Stimulated activated CD4-positive, alpha-beta T cell treated with anti-CD3 and anti-CD28 coated beads, Interleukin-4, amount 100 ng/mL, for 1 hour (primary cell): ENCODE measurements around the gene SLC25A22.

Experiments
- DNase-seq: peaks from one replicate; pipeline ENCODE4 v3.0.0-alpha.2; 2020

The SLC25A22 gene

DNA sequence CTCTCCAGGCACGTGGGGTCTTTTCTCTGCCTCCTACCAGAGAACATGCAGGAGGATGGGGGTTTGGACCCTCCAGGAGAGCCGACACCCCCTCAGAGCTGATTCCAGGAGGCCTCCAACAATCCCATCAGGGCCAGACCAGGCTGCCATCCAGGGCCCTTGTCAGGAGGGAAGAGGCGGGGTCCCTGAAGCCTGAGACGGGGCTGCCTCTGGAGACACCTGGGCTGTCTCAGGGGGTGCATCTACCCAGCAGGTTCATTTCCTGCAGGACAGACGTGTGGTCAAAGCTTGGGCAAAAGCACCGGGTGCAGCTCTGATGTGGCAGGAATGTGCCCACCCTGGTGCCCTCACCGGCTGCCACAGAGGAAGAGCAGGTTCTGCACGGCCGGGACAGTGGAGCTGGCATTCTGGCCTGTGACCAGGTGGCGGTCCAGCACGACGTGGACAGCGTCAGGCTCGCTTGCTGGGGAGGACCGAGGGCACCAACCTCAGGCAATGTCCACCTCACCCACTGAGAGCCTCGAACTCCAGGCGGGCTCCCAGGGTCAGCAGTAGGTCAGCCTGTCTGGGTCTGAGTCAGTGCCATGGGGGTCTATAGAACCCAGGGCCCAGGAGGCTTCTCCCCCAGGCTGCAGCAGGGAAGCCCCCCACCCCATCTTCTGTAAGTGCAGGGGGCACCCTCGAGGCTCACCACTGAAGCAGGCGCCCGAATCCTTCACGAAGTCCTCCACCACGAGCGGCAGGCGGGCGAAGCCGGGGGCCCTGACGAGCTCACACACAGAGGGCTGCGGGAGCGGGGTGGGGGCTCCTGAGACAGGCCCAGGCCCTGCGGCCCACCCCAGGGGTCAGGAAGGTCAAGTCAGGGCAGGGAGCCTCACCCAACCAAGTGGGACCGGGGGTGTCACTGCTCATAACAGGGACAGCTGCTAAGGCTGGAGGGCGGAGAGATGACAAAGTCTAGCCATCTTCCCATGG, 27.2 kb downstream of the SLC25A22 start:
- DNase-seq = no peak

GRCh38 chr11:769887-770641, 28.0 kb downstream of the SLC25A22 start:
- DNase-seq = no peak

GRCh38 chr11:767238-767637, 30.8 kb downstream of the SLC25A22 start:
- DNase-seq = no peak

DNA sequence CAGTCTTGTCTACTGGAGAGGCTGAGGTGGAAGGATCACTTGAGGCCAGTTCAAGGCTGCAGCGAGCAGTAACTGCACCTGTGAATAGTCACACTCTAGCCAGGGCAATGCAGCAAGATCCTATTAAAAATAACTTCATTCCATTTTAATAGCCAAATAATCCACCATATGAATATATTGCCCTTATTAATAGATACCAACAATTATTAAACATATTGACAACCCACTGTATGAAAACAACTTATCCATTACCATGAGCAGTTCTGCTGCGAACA, 31.2 kb downstream of the SLC25A22 start:
- DNase-seq = no peak

- no peak for DNase-seq
These were observed 31.8 kb downstream of the SLC25A22 start for GRCh38 chr11:766106-766935.

- no peak for DNase-seq
These were observed 32.3 kb downstream of the SLC25A22 start for GRCh38 chr11:765802-766091.

- DNase-seq = peak; percentile 64
These were observed 32.9 kb downstream of the SLC25A22 start for GRCh38 chr11:765025-765801.

DNA sequence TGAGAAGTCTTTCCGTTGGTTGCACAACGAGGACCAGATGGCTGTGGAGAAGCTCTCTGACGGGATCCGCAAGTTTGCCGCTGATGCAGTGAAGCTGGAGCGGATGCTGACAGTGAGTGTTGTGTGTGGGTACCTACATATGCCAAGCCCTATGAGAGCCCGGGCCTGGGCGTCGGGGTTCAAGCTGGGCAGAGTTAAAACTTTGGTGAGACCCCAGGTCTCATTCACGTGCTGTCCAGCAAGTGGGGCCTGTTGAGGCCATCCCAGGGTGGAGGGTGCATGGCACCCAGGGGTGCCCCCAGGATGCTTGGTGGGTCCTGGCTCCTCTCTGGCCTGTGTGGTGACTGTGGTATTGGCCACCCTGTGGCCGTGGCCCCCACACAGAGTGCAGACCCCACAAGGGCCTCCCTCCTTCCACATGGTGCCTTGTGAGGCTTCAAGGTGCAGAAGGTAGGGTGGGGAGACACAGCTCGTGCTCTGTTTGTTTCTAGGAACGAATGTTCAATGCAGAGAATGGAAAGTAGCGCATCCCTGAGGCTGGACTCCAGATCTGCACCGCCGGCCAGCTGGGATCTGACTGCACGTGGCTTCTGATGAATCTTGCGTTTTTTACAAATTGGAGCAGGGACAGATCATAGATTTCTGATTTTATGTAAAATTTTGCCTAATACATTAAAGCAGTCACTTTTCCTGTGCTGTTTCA, 33.6 kb downstream of the SLC25A22 start:
- no peak for DNase-seq

DNA sequence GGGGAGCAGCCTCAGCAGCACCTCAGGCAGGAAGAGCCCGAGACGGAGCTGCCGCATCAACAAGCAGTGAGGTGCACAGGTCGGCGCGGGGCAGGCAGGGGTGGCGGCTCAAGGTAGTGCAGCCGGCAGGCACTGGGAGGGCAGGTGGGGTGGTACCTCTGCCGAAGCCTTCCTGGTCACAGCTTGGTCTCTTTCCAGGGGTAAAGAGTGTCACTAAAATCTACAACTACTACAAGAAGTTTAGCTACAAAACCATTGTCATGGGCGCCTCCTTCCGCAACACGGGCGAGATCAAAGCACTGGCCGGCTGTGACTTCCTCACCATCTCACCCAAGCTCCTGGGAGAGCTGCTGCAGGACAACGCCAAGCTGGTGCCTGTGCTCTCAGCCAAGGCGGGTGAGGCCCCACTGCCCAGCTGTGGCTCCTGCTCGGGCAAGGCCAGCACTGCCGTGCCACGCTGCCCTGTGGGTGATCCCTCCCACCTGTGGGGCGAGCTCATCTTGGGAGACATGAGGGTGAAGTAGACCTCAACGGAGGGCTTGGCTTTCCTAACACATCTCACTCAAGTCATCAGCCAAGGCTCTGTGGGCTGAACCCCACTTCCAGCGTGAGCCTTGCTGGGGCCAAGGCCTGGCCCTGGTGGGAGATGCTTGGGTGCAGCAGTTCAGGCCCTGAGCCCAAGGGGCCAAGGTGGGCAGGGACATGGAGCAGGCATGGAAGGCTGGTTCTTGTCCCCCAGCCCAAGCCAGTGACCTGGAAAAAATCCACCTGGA, 34.3 kb downstream of the SLC25A22 start:
- DNase-seq = no peak

GRCh38 chr11:763073-763463, 35.0 kb downstream of the SLC25A22 start:
- DNase-seq = no peak

GRCh38 chr11:762421-763072, 35.5 kb downstream of the SLC25A22 start:
- no peak for DNase-seq

DNA sequence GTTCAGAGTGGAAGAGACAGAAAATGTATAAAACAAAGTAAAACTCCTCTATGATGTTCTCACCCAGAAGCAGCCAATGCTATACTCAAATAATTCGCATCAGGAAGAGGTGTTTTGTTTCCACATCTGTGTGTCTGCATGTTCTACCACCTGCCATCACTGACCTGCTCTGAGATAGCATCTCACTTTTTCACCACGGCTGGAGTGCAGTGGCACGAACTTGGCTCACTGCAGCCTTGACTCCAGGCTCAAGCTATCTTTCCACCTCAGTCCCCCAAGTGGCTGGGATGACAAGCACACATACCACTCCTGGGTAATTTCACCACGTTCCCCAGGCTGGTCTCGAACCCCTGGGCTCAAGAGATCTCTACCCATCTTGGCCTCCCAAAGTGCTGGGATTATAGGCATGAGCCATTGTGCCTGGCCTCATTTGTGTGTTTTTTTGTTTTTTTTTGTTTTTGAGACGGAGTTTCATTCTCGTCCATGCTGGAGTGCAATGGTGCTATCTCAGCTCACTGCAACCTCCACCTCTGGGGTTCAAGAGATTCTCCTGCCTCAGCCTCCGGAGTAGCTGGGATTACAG, 36.5 kb downstream of the SLC25A22 start:
- no peak for DNase-seq

DNA sequence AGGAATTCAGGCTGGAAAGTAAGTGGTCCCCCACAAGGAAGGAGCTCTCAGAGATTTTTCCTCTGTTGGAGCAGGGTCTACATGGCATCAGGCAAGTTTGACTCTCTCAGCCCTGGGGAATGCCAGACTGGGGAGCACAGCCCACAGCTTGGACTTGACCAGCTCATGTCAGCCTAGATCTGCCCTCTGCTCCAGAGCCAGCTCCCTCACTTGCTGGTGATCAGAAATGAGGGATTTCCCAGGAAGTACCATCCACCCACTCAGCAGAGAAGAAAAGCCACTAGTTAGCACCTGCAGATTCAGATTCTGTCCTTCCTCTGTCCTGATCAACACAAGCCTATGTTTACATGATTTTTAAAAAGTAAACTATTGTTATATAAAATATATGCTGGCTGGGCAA, 37.8 kb downstream of the SLC25A22 start:
- DNase-seq = no peak

GRCh38 chr11:749731-750130, 48.4 kb downstream of the SLC25A22 start:
- no peak for DNase-seq

DNA sequence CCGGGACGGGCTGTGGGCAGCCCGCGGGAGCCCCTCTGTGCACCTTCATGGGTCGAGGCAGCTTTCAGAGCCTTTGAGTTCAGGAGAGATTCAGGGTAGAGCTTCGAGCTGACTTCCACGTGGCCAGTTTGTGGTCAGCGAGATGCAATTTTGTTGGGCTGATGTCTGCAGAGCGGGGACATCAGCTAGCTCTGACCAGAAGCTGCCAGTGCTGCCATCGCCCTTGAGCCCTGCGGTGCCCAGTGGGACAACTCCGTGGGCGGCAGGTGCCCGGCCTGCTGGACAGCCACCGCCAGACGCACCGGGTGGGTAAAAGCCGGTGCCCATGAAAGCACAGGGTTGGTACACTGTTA, 50.1 kb downstream of the SLC25A22 start:
- no peak for DNase-seq

DNA sequence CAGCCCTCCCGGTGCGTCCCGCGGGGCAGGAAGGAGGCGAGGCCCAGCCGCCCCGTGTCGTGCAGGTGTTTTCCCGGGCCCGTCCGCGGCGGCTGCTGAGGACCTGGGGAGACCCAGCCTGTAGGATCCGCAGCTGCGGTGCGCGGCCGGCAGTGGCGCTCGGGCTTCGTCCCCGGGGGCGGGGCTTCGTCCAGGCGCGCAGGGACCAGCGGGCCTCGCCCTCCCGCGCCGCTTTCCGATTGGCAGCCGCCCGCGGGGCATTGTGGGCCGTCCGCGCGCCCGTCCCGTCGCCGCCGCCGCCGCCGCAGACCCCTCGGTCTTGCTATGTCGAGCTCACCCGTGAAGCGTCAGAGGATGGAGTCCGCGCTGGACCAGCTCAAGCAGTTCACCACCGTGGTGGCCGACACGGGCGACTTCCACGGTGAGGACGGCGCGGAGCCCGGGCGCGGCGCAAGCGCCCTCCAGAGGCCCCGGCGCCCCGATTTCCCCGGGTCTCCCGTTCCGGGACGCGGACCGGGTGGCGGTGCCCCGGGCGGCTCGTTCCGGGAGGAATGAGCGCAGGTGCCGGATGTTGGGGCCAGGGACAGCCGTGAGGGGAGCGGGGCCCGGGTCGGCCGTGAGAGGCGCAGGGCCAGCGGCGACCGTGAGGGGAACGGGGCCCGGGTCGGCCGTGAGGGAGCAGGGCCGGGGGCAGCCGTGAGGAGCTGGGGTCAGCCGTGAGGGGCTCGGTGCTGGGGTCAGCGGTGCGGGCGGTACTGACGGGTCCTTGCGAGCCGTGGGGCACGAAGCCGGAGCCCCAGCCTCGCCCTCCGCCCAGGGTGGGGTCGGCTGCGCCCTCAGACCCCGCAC, 50.7 kb downstream of the SLC25A22 start, which contains the start of gene TALDO1:
TALDO1 (plus strand) TSS at position 307 of the 849 bp plus-strand sequence; CDS start at position 325, 18 bp downstream.
- peak; percentile 87 for DNase-seq

GRCh38 chr11:746289-747157, 51.6 kb downstream of the SLC25A22 start:
- DNase-seq = no peak

GRCh38 chr11:745428-745827, 52.7 kb downstream of the SLC25A22 start:
- no peak for DNase-seq
